GM12878 (cell line): ENCODE data around the gene C2orf69. TPM values are rescaled to one million over a fixed set of nuclear protein-coding genes. Genes with fewer than 3 reads are reported as not detected.

ENCODE experiments used
- ATAC-seq: fragments of 200-7000 bp; cut with Tn5 transposase; 3 replicates; pipeline ENCODE4 v1.9.1; 2020; ENCODE audit warnings: mild to moderate bottlenecking, moderate library complexity
- BruUV-seq: library from RNA; stranded (reverse); fragments of 400-500 nt; replicated peaks from 2 replicates; lab custom pipeline; 2021; lab: Mats Ljungman, UMichigan
- CTCF ChIA-PET: fragments of 300-600 bp; sonication (Branson Sonifier 250); formaldehyde crosslinking; extraction: SDS; loops from one replicate; lab custom pipeline; 2021; ENCODE audit warnings: inconsistent platforms; lab: Yijun Ruan, JAX
- POLR2A ChIA-PET: fragments of 350-600 bp; formaldehyde crosslinking; extraction: SDS; loops from one replicate; lab custom pipeline; 2021; ENCODE audit warnings: inconsistent platforms; lab: Charles Lee
- RAD21 ChIA-PET: fragments of 300-600 bp; sonication (Branson Sonifier 250); formaldehyde crosslinking; loops from one replicate; lab custom pipeline; 2023; ENCODE audit warnings: antibody characterized with exemption; ENCODE audit not compliant: unreplicated experiment; lab: Charles Lee
- SMC1A ChIA-PET: fragments of 300-600 bp; sonication (Branson Sonifier 250); formaldehyde crosslinking; loops from one replicate; lab custom pipeline; 2023; ENCODE audit not compliant: unreplicated experiment, uncharacterized antibody; lab: Charles Lee
- DNase-seq: peaks from one replicate; pipeline ENCODE4 v3.0.0-alpha.2; 2011; ENCODE audit warnings: low read depth, low spot score
- FAIRE-seq: peaks from 3 replicates; lab custom pipeline; 2011; peaks lifted over from hg19 to GRCh38; lab: Jason Lieb, UNC
- H2AFZ ChIP-seq: 2 replicates; pipeline ENCODE4 v1.6.0; 2011; ENCODE audit warnings: low read depth, low read length, control low read depth; ENCODE audit not compliant: control insufficient read depth
- H3K27ac ChIP-seq: 2 replicates; pipeline ENCODE4 v1.5.1; 2011; ENCODE audit warnings: control low read depth; ENCODE audit not compliant: control insufficient read depth, insufficient read depth
- H3K27me3 ChIP-seq, 2 experiments: replicated peaks in 1 of 2; 2 replicates each; pipeline versions ENCODE4 v1.6.0 to v1.6.1; 2011; ENCODE audit warnings: low read length in 1 of 2; ENCODE audit not compliant: control insufficient read depth in 2 of 2, insufficient read depth in 2 of 2
- H3K36me3 ChIP-seq, 2 experiments: 2 replicates each; pipeline ENCODE4 v1.5.1; 2011; ENCODE audit warnings: low read length in 1 of 2; ENCODE audit not compliant: control insufficient read depth in 2 of 2, insufficient read depth in 2 of 2
- H3K4me1 ChIP-seq: 2 replicates; pipeline ENCODE4 v1.6.1; 2011; ENCODE audit warnings: mild to moderate bottlenecking, low read length, moderate library complexity, mixed read lengths; ENCODE audit not compliant: control insufficient read depth, insufficient read depth
- H3K4me2 ChIP-seq: 2 replicates; pipeline ENCODE4 v1.6.0; 2011; ENCODE audit warnings: control low read depth; ENCODE audit not compliant: control insufficient read depth, insufficient read depth
- H3K4me3 ChIP-seq: fragments of 200-600 bp; sonication (generic); 2 replicates; pipeline ENCODE4 v1.5.1; 2016
- H3K79me2 ChIP-seq: 2 replicates; pipeline ENCODE4 v1.6.0; 2011; ENCODE audit warnings: low read length; ENCODE audit not compliant: control insufficient read depth, insufficient read depth
- H3K9ac ChIP-seq: 2 replicates; pipeline ENCODE4 v1.8.0; 2011; ENCODE audit warnings: low read length, control low read depth, mixed read lengths; ENCODE audit not compliant: control insufficient read depth, insufficient read depth
- H3K9me3 ChIP-seq: replicated peaks from 3 replicates; pipeline ENCODE4 v1.5.1; 2011; ENCODE audit warnings: mild to moderate bottlenecking, low read length; ENCODE audit not compliant: control insufficient read depth, insufficient read depth
- H4K20me1 ChIP-seq: 2 replicates; pipeline ENCODE4 v1.6.0; 2011; ENCODE audit not compliant: control insufficient read depth, insufficient read depth
- ATF7 ChIP-seq: fragments of 450-650 bp; IDR thresholded peaks from 2 replicates; pipeline ENCODE4 v1.6.1; 2016; ENCODE audit warnings: low read depth, mild to moderate bottlenecking
- BACH1 ChIP-seq: fragments of 450-650 bp; IDR thresholded peaks from 2 replicates; pipeline ENCODE4 v1.6.1; 2017; ENCODE audit warnings: mild to moderate bottlenecking, borderline replicate concordance
- CUX1 ChIP-seq: IDR thresholded peaks from 2 replicates; pipeline ENCODE4 v1.6.1; 2012; ENCODE audit warnings: improper control_type of control experiment, low read depth, low read length; ENCODE audit not compliant: insufficient replicate concordance
- IRF4 ChIP-seq: IDR thresholded peaks from 2 replicates; pipeline ENCODE4 v1.6.1; 2011; ENCODE audit warnings: low read depth, low read length
- IRF5 ChIP-seq: fragments of 450-650 bp; IDR thresholded peaks from 2 replicates; pipeline ENCODE4 v1.6.1; 2017; ENCODE audit warnings: borderline replicate concordance
- KLF5 ChIP-seq: fragments of 450-650 bp; IDR thresholded peaks from 2 replicates; pipeline ENCODE4 v1.6.1; 2014; ENCODE audit warnings: mild to moderate bottlenecking; ENCODE audit not compliant: partially characterized antibody
- MTA2 ChIP-seq: fragments of 450-650 bp; IDR thresholded peaks from 2 replicates; pipeline ENCODE4 v1.6.1; 2016; ENCODE audit warnings: low read depth, mild to moderate bottlenecking, moderate library complexity
- MXI1 ChIP-seq: fragments of 150-350 bp; IDR thresholded peaks from 2 replicates; pipeline ENCODE4 v1.6.1; 2011; ENCODE audit warnings: low read depth, mild to moderate bottlenecking, inconsistent platforms, low read length, improper control_type of control experiment
- NBN ChIP-seq: fragments of 450-650 bp; IDR thresholded peaks from 2 replicates; pipeline ENCODE4 v1.6.1; 2016
- NFYA ChIP-seq: IDR thresholded peaks from 2 replicates; pipeline ENCODE4 v1.6.1; 2011; ENCODE audit warnings: low read depth, mild to moderate bottlenecking, low read length, improper control_type of control experiment, borderline replicate concordance
- RFX5 ChIP-seq: IDR thresholded peaks from 2 replicates; pipeline ENCODE4 v1.6.1; 2011; ENCODE audit warnings: low read depth, low read length, improper control_type of control experiment
- SPI1 ChIP-seq: IDR thresholded peaks from 2 replicates; pipeline ENCODE4 v1.6.1; 2011; ENCODE audit warnings: low read depth, mild to moderate bottlenecking, low read length, moderate library complexity, borderline replicate concordance; ENCODE audit not compliant: insufficient read depth
- TAF1 ChIP-seq: IDR thresholded peaks from 2 replicates; pipeline ENCODE4 v1.6.1; 2011; ENCODE audit warnings: mild to moderate bottlenecking, low read depth, low read length, borderline replicate concordance
- YBX1 ChIP-seq: fragments of 450-650 bp; IDR thresholded peaks from 2 replicates; pipeline ENCODE4 v1.6.1; 2016; ENCODE audit warnings: antibody characterized with exemption
- ZNF274 ChIP-seq: IDR thresholded peaks from one replicate; pipeline ENCODE4 v1.8.0; 2011; ENCODE audit not compliant: insufficient read length, insufficient read depth
- WGBS: methylation state at CpG from one replicate; pipeline ENCODE4 v1.1.6; 2016; ENCODE audit warnings: low lambda C conversion rate; ENCODE audit not compliant: insufficient replicate concordance, insufficient coverage; ENCODE audit errors: missing lambda C conversion rate; 5-methylcytosine and 5-hydroxymethylcytosine counted together
- in situ Hi-C: fragments of 300-500 bp; cut with MboI; formaldehyde crosslinking; loops from 9 replicates; pipeline ENCODE4 v1.14.3; 2018; ENCODE audit warnings: mixed read lengths
- intact Hi-C: fragments of 100-400 bp; cut with micrococcal nuclease; formaldehyde crosslinking; loops from one replicate; pipeline ENCODE4 v1.14.2; 2022; ENCODE audit not compliant: unreplicated experiment
- polyA plus RNA-seq, 11 experiments: library from polyadenylated mRNA; depleted of rRNA in 4 of 11; unstranded in 6 of 11; stranded (reverse) in 5 of 11; fragments of >200 nt; fragmentation: Nextera tagmentation in 4 of 11; fragmentation: Illumina TruSeq in 1 of 11; extraction: Ambion mirVana in 4 of 11; extraction: Trizol in 1 of 11; gene quantifications; 1 replicate in 1 of 11; 2 replicates in 10 of 11; pipeline versions ENCODE4 v1.2.1 to v1.2.3, GENCODE V29; 2011 to 2016; ENCODE audit warnings: inconsistent platforms in 2 of 11, missing spikeins in 2 of 11, low read depth in 1 of 11
- total RNA-seq, 4 experiments: library from RNA; depleted of rRNA in 3 of 4; stranded (reverse); fragments of >200 nt in 3 of 4; fragmentation: Illumina TruSeq in 1 of 4; extraction: Trizol in 1 of 4; gene quantifications; 2 replicates each; pipeline versions ENCODE4 v1.2.1 to v1.2.3, GENCODE V29; 2013 to 2021

The C2orf69 gene
- total and polyA plus RNA-seq, 10 of the 15 experiments (the other 5 are each of a cell fraction or from before 2014, with no cell fraction given) = 6.3 to 20.3 (median 11.1) TPM

GRCh38 chr2:199868431-199869226 lies 42.5 kb upstream of the C2orf69 start:
- TF ChIP-seq ATF7 = no peak
- TF ChIP-seq IRF4 = no peak
- TF ChIP-seq MTA2 = no peak
- no peak for TF ChIP-seq IRF5
- TF ChIP-seq ZNF274 = no peak
- TF ChIP-seq KLF5 = no peak
- no peak for TF ChIP-seq NBN
- TF ChIP-seq CUX1 = no peak
- TF ChIP-seq RFX5 = no peak
- TF ChIP-seq YBX1 = no peak
- TF ChIP-seq SPI1 = no peak
- TF ChIP-seq BACH1 = no peak
- TF ChIP-seq TAF1 = no peak
- TF ChIP-seq NFYA = no peak
- no peak for TF ChIP-seq MXI1
- Histone ChIP-seq H3K9ac (no peak overlapping the region), H3K79me2 (no peaks in the 10 kb centered on the region), H3K27me3 (no peaks in the 10 kb centered on the region), H3K27ac (no peak overlapping the region), H3K4me1 (no peaks in the 10 kb centered on the region), H3K4me2 (no peak overlapping the region), H3K4me3 (no peak overlapping the region), H2AFZ (no peak overlapping the region), H3K36me3 (no peaks in the 10 kb centered on the region), H4K20me1 (no peaks in the 10 kb centered on the region), H3K9me3 (no peaks in the 10 kb centered on the region)
- ChIA-PET CTCF (no interaction called here), POLR2A (no interaction called here), RAD21 (no interaction called here), SMC1A (interaction anchor here (1.8 kb wide), 1 partner anchor 12 kb away, joined by 5 read pairs; no protein-coding TSS in a partner anchor)
- BruUV-seq = no TSS peak
- intact Hi-C loops = no loop called here
- in situ Hi-C loops = no loop called here
- no peak for DNase-seq
- FAIRE-seq = no peak
- WGBS = 14% methylated on average over 5 of the region's 5 CpGs
- ATAC-seq = no peak
